ENCODE data around the gene ZDHHC24.

DNA sequence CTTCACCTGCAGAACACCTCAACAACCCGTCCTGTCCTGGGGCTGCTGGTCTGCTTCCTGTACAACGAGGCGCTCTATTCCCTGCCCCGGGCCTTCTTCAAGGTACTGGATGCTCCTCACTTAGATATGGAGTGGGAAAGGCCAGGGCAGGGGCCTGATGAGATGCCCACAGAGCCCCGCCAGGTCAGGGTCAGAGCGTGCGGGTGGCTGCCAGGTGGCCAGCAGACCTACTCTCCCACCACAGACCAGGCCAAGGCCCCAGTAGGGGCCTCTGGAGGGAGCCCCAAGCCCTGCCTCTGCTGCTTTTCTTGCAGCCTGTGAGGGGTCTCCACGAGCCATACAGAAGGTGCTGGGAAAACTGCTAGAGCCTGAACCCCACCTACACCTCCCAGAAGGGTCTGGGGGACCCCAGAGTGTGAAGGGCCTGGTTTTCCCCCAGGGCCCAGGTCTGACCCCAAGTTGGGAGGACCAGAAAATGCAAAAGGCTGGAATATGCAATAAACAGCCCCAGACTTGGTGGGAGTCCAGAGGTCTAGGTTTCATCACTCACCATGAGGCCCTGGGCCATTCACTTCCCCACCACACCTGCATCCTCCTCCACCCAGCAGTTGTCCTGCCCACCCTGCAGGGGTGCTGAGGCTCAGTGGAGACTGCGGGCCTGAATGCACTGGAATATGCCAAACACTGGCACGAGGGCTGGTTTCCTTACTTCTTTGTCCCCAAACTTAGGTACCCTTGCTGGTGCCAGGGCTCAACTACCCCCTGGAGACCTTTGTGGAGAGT, 14.7 kb downstream of the ZDHHC24 start:
- TF ChIP-seq POLR2AphosphoS5 (IDR thresholded peaks at IDR 0.05; ENCODE audit: low read depth, low read length) = no peak
- no peak for TF ChIP-seq CEBPB (IDR thresholded peaks at IDR 0.05; ENCODE audit: low read depth)
- TF ChIP-seq SP1 (IDR thresholded peaks at IDR 0.05; ENCODE audit: low read depth) = no peak
- TF ChIP-seq EZH2phosphoT487 (IDR thresholded peaks at IDR 0.05; ENCODE audit: borderline replicate concordance) = no peak
- no peak for TF ChIP-seq YY1 (IDR thresholded peaks at IDR 0.05; ENCODE audit: extremely low read depth, insufficient replicate concordance, low read depth, low read length)
- TF ChIP-seq, protein P1, sequence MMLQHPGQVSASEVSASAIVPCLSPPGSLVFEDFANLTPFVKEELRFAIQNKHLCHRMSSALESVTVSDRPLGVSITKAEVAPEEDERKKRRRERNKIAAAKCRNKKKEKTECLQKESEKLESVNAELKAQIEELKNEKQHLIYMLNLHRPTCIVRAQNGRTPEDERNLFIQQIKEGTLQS (IDR thresholded peaks at IDR 0.05) = no peak
- TF ChIP-seq CTCF (IDR thresholded peaks at IDR 0.05 in 2 of 3, conservative IDR thresholded peaks at IDR 0.05 in 1 of 3; ENCODE audit: borderline replicate concordance in 1 of 3, insufficient read depth in 1 of 3, low read depth in 2 of 3, low read length in 2 of 3) = no peak
- TF ChIP-seq EZH2 (IDR thresholded peaks at IDR 0.05) = no peak
- no peak for TF ChIP-seq POLR2A (IDR thresholded peaks at IDR 0.05; ENCODE audit: borderline replicate concordance, extremely low read depth, insufficient read depth, insufficient read length)

All from HCT116 (cell line).